Measurements from ENCODE around the gene CCDC178. TPM values are rescaled to one million over a fixed set of nuclear protein-coding genes. Genes with fewer than 3 reads are reported as not detected.

The CCDC178 gene
- total RNA-seq, 1 experiment from 2014 or later, result not detected

DNA sequence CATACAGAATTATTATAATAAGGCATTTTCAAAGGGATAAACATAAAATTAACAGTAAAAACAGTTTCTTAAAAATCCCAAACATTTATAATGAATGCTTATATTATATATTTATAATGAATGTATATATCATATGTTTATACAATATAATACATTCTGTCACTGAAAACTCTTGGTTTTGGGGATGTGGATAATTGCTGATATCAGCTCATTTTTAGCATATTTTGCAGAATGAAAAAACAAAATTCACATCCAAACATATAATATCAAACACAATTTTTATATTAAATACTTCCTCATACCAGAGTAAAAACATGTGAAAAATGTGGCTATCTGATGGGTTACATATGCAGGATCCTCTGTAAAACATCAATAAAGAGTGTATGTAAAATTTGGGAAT, 465.0 kb downstream of the CCDC178 start:
- no peak overlapping the region for H3K4me3 ChIP-seq (replicated peaks in 1 of 2; ENCODE audit: low read depth in 1 of 2, low read length in 2 of 2)
- H3K27me3 ChIP-seq (ENCODE audit: insufficient read depth, low read length), result no peaks in the 10 kb centered on the region
- DNase-seq (ENCODE audit: low read depth, low spot score), result no peak
- ATAC-seq, result no peak
- H3K9me2 ChIP-seq (ENCODE audit: insufficient read depth), result no peaks in the 10 kb centered on the region
- POLR2A ChIA-PET, result no interaction called here
- BruUV-seq (replicated peaks), result no TSS peak
- H3K4me2 ChIP-seq (ENCODE audit: low read length), result no peak overlapping the region
- no peak overlapping the region for H3K27ac ChIP-seq (ENCODE audit: low read depth, low read length)
- no peak overlapping the region for H3K9ac ChIP-seq (ENCODE audit: low read length)
- CTCF ChIA-PET, result no interaction called here
- no peak overlapping the region for H2AFZ ChIP-seq (ENCODE audit: low read depth, low read length, poor library complexity, severe bottlenecking)
- H3K4me1 ChIP-seq (ENCODE audit: control insufficient read depth in 1 of 2, insufficient read depth in 2 of 2, low read length in 2 of 2), result no peaks in the 10 kb centered on the region
- H3K36me3 ChIP-seq (ENCODE audit: control insufficient read depth in 1 of 2, insufficient read depth in 2 of 2, low read length in 2 of 2), result no peaks in the 10 kb centered on the region
- no peaks in the 10 kb centered on the region for H4K20me1 ChIP-seq (ENCODE audit: insufficient read depth)
- intact Hi-C loops (cut with micrococcal nuclease), result no loop called here
- TF ChIP-seq POLR2A (IDR thresholded peaks at IDR 0.05; ENCODE audit: borderline replicate concordance, extremely low read depth, insufficient read depth, insufficient read length) (no peak), EZH2 (IDR thresholded peaks at IDR 0.05) (no peak), SRF (IDR thresholded peaks at IDR 0.05; ENCODE audit: low read depth) (no peak), ELF1 (IDR thresholded peaks at IDR 0.05; ENCODE audit: borderline replicate concordance, low read depth) (no peak), FOSL1 (IDR thresholded peaks at IDR 0.05; ENCODE audit: low read depth) (no peak), SP1 (IDR thresholded peaks at IDR 0.05; ENCODE audit: low read depth) (no peak), RAD21 (IDR thresholded peaks at IDR 0.05; ENCODE audit: low read depth) (no peak), EGR1 (IDR thresholded peaks at IDR 0.05; ENCODE audit: low read depth) (no peak), EZH2phosphoT487 (IDR thresholded peaks at IDR 0.05; ENCODE audit: borderline replicate concordance) (no peak), CEBPB (IDR thresholded peaks at IDR 0.05; ENCODE audit: low read depth) (no peak), CBX3 (IDR thresholded peaks at IDR 0.05; ENCODE audit: low read depth) (no peak), SIN3A (IDR thresholded peaks at IDR 0.05; ENCODE audit: low read depth) (no peak), ZNF274 (IDR thresholded peaks at IDR 0.05; ENCODE audit: low read depth, low read length) (no peak)
- TF ChIP-seq, protein P1, sequence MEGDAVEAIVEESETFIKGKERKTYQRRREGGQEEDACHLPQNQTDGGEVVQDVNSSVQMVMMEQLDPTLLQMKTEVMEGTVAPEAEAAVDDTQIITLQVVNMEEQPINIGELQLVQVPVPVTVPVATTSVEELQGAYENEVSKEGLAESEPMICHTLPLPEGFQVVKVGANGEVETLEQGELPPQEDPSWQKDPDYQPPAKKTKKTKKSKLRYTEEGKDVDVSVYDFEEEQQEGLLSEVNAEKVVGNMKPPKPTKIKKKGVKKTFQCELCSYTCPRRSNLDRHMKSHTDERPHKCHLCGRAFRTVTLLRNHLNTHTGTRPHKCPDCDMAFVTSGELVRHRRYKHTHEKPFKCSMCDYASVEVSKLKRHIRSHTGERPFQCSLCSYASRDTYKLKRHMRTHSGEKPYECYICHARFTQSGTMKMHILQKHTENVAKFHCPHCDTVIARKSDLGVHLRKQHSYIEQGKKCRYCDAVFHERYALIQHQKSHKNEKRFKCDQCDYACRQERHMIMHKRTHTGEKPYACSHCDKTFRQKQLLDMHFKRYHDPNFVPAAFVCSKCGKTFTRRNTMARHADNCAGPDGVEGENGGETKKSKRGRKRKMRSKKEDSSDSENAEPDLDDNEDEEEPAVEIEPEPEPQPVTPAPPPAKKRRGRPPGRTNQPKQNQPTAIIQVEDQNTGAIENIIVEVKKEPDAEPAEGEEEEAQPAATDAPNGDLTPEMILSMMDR (IDR thresholded peaks at IDR 0.05 in 2 of 3, conservative IDR thresholded peaks at IDR 0.05 in 1 of 3; ENCODE audit: borderline replicate concordance in 1 of 3, insufficient read depth in 1 of 3, low read depth in 2 of 3, low read length in 2 of 3), result no peak
- TF ChIP-seq, protein P2, sequence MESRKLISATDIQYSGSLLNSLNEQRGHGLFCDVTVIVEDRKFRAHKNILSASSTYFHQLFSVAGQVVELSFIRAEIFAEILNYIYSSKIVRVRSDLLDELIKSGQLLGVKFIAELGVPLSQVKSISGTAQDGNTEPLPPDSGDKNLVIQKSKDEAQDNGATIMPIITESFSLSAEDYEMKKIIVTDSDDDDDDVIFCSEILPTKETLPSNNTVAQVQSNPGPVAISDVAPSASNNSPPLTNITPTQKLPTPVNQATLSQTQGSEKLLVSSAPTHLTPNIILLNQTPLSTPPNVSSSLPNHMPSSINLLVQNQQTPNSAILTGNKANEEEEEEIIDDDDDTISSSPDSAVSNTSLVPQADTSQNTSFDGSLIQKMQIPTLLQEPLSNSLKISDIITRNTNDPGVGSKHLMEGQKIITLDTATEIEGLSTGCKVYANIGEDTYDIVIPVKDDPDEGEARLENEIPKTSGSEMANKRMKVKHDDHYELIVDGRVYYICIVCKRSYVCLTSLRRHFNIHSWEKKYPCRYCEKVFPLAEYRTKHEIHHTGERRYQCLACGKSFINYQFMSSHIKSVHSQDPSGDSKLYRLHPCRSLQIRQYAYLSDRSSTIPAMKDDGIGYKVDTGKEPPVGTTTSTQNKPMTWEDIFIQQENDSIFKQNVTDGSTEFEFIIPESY (IDR thresholded peaks at IDR 0.05; ENCODE audit: extremely low read depth, insufficient replicate concordance, low read length), result no peak
- TF ChIP-seq, protein P3, sequence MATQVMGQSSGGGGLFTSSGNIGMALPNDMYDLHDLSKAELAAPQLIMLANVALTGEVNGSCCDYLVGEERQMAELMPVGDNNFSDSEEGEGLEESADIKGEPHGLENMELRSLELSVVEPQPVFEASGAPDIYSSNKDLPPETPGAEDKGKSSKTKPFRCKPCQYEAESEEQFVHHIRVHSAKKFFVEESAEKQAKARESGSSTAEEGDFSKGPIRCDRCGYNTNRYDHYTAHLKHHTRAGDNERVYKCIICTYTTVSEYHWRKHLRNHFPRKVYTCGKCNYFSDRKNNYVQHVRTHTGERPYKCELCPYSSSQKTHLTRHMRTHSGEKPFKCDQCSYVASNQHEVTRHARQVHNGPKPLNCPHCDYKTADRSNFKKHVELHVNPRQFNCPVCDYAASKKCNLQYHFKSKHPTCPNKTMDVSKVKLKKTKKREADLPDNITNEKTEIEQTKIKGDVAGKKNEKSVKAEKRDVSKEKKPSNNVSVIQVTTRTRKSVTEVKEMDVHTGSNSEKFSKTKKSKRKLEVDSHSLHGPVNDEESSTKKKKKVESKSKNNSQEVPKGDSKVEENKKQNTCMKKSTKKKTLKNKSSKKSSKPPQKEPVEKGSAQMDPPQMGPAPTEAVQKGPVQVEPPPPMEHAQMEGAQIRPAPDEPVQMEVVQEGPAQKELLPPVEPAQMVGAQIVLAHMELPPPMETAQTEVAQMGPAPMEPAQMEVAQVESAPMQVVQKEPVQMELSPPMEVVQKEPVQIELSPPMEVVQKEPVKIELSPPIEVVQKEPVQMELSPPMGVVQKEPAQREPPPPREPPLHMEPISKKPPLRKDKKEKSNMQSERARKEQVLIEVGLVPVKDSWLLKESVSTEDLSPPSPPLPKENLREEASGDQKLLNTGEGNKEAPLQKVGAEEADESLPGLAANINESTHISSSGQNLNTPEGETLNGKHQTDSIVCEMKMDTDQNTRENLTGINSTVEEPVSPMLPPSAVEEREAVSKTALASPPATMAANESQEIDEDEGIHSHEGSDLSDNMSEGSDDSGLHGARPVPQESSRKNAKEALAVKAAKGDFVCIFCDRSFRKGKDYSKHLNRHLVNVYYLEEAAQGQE (IDR thresholded peaks at IDR 0.05; ENCODE audit: low read depth), result no peak
- TF ChIP-seq, protein P4, sequence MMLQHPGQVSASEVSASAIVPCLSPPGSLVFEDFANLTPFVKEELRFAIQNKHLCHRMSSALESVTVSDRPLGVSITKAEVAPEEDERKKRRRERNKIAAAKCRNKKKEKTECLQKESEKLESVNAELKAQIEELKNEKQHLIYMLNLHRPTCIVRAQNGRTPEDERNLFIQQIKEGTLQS (IDR thresholded peaks at IDR 0.05), result no peak
- H3K9me3 ChIP-seq (ENCODE audit: control insufficient read depth in 1 of 2, insufficient read depth in 1 of 2, low read depth in 1 of 2, low read length in 2 of 2), result peaks cover 0 to 4% of the 10 kb centered on the region in 2 experiments; a peak in 2 of 4 replicates
- RAD21 ChIA-PET (ENCODE audit: low non-redundant PET in 1 of 2, low total read pairs in 2 of 2, uncharacterized antibody in 2 of 2, unreplicated experiment in 2 of 2), result no interaction called here
- H3K79me2 ChIP-seq (ENCODE audit: insufficient read depth, low read length), result no peaks in the 10 kb centered on the region

All from HCT116 (cell line).